Cardiac muscle cell (in vitro differentiated cells and primary cell): ENCODE results near the gene IRF4. TPM values are rescaled to one million over a fixed set of nuclear protein-coding genes. Genes with fewer than 3 reads are reported as not detected.

Experiments used
- DNase-seq, 2 donors: peaks; one replicate each; pipeline versions ENCODE4 v3.0.0 to v3.0.0-alpha.2; 2010 to 2017; ENCODE audit warnings: low read depth in 1 of 2, low spot score in 1 of 2
- H3K27ac ChIP-seq: fragments of 200-600 bp; sonication (generic); 2 replicates; pipeline ENCODE4 v1.5.1; 2016
- H3K27me3 ChIP-seq: fragments of 200-600 bp; sonication (generic); 2 replicates; pipeline ENCODE4 v1.6.0; 2016; ENCODE audit warnings: control low read depth
- H3K36me3 ChIP-seq: fragments of 200-600 bp; sonication (generic); 2 replicates; pipeline ENCODE4 v1.5.1; 2016; ENCODE audit warnings: control low read depth
- H3K4me1 ChIP-seq: fragments of 200-600 bp; sonication (generic); 2 replicates; pipeline ENCODE4 v1.8.1; 2017; ENCODE audit warnings: low read depth, mild to moderate bottlenecking, mixed run types
- H3K4me3 ChIP-seq: fragments of 200-600 bp; sonication (generic); 2 replicates; pipeline ENCODE4 v1.5.1; 2016; ENCODE audit warnings: mild to moderate bottlenecking
- H3K9me3 ChIP-seq: fragments of 200-600 bp; sonication (generic); 2 replicates; pipeline ENCODE4 v1.5.1; 2017; ENCODE audit warnings: low read depth, mild to moderate bottlenecking, control low read depth
- polyA plus RNA-seq: library from polyadenylated mRNA; unstranded; fragments of >200 nt; fragmentation: Nextera tagmentation; extraction: Ambion mirVana; gene quantifications from 2 replicates; pipeline ENCODE4 v1.2.1, GENCODE V29; 2016
- total RNA-seq: library from RNA; depleted of rRNA; stranded (reverse); fragments of >200 nt; gene quantifications from 2 replicates; pipeline ENCODE4 v1.2.3, GENCODE V29; 2016
- TF ChIP-seq, protein P1 (sequence below): IDR thresholded peaks from 2 replicates; pipeline ENCODE4 v1.5.1; 2012; ENCODE audit warnings: low read depth, mild to moderate bottlenecking, low read length

The IRF4 gene
- total and polyA plus RNA-seq, 2 experiments from 2014 or later: not detected

DNA sequence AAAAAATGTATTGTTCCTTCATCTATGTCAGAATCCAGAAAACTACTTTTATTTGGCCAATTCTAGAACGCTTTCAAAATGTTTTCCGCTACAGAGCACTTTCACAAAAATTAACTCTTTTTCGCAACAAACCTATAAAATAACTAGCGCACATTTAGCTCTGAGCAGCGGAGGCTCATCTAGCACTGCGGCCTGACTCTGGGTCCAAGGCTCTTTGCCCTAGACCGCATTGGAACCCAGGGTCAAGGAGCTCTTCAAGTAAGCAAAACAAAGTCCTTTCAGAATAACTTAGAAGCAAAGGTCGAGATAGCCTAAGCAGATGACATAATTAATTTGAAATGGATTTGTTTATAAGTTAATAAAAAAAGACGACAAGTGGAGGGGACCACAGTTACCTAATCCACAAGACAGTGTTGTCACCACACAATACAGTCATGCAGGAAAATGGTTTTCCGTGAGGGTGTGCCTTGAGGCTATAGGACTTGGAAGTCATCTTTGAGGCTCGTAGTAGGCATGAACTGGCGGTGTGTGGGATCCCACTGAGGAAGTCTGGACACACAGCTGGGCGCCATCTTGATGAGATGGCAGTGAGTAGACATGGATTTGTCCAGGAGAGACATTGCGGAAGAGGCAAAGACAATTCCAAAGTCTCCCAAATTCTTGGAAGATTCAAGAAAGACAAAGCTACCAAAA lies 29.2 kb upstream of the IRF4 start:
- TF ChIP-seq, protein P1, sequence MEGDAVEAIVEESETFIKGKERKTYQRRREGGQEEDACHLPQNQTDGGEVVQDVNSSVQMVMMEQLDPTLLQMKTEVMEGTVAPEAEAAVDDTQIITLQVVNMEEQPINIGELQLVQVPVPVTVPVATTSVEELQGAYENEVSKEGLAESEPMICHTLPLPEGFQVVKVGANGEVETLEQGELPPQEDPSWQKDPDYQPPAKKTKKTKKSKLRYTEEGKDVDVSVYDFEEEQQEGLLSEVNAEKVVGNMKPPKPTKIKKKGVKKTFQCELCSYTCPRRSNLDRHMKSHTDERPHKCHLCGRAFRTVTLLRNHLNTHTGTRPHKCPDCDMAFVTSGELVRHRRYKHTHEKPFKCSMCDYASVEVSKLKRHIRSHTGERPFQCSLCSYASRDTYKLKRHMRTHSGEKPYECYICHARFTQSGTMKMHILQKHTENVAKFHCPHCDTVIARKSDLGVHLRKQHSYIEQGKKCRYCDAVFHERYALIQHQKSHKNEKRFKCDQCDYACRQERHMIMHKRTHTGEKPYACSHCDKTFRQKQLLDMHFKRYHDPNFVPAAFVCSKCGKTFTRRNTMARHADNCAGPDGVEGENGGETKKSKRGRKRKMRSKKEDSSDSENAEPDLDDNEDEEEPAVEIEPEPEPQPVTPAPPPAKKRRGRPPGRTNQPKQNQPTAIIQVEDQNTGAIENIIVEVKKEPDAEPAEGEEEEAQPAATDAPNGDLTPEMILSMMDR: no peak
- no peaks in the 10 kb centered on the region for H3K27me3 ChIP-seq
- peaks cover 3% of the 10 kb centered on the region for H3K9me3 ChIP-seq
- H3K4me1 ChIP-seq: no peaks in the 10 kb centered on the region
- H3K27ac ChIP-seq: no peak overlapping the region
- DNase-seq: no peak
- H3K4me3 ChIP-seq: no peak overlapping the region
- H3K36me3 ChIP-seq: no peaks in the 10 kb centered on the region

DNA sequence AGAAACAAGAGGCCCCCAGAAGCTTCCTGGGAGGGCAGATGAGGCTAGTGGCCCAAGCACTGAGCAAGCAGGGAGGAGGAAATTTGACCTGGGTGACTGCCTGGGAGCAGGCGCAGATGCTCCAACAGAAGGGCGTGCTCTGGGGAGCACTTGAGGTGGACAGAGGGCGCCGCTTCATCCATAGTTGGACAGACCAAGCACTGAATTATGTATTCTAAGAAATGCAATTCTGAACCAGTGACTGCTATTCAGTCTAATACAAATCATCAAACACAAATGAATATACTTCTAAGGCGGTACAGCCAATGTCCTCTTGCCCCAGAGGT lies 28.7 kb upstream of the IRF4 start:
- H3K27ac ChIP-seq: no peak overlapping the region
- DNase-seq: no peak
- H3K36me3 ChIP-seq: no peaks in the 10 kb centered on the region
- TF ChIP-seq, protein P1: no peak
- no peaks in the 10 kb centered on the region for H3K4me1 ChIP-seq
- peaks cover 3% of the 10 kb centered on the region for H3K9me3 ChIP-seq
- H3K4me3 ChIP-seq: no peak overlapping the region
- no peaks in the 10 kb centered on the region for H3K27me3 ChIP-seq

DNA sequence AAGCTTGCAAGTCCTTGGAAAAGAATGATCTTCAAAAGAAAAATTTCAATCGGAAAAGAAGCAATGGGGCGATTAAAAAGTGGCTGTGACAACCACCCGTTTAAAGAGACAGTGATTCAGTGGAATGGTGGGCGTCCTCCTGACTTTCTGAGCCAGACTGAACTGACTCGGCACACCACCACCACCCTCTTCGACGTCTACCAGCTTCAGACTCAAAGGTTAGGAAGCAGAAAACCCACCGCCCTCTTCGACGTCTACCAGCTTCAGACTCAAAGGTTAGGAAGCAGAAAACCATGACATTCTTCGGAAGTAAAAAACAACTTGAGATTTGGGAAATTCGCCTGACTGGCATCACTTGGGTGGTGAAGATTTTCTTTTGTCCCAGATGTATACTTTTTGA lies 28.3 kb upstream of the IRF4 start:
- no peak for DNase-seq
- Histone ChIP-seq H3K27ac (no peak overlapping the region), H3K4me1 (no peaks in the 10 kb centered on the region), H3K9me3 (peaks cover 3% of the 10 kb centered on the region), H3K36me3 (no peaks in the 10 kb centered on the region), H3K27me3 (no peaks in the 10 kb centered on the region), H3K4me3 (no peak overlapping the region)
- TF ChIP-seq, protein P1: no peak

DNA sequence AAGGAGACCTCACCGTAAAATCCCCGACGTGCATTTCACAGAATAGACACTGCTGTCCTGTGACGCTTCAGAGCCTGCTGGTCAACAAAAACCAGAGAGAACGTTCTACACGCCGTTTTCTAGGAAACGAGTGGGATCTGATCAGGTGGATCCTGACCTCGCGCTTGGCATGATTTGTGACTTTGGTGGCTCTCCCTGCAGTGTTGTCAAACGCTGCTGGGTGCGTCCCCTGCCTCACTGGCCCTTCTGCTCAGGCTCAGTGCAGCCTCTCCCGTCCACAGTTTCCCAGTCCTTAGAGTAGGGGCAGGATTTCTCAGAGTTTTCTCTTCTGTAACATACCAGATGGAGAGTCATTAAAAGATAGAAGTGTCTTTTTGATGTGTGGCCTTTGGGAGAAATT lies 27.6 kb upstream of the IRF4 start:
- H3K27ac ChIP-seq: no peak overlapping the region
- H3K9me3 ChIP-seq: peaks cover 3% of the 10 kb centered on the region
- TF ChIP-seq, protein P1: no peak
- H3K27me3 ChIP-seq: no peaks in the 10 kb centered on the region
- no peaks in the 10 kb centered on the region for H3K4me1 ChIP-seq
- no peak overlapping the region for H3K4me3 ChIP-seq
- H3K36me3 ChIP-seq: no peaks in the 10 kb centered on the region
- DNase-seq: no peak

DNA sequence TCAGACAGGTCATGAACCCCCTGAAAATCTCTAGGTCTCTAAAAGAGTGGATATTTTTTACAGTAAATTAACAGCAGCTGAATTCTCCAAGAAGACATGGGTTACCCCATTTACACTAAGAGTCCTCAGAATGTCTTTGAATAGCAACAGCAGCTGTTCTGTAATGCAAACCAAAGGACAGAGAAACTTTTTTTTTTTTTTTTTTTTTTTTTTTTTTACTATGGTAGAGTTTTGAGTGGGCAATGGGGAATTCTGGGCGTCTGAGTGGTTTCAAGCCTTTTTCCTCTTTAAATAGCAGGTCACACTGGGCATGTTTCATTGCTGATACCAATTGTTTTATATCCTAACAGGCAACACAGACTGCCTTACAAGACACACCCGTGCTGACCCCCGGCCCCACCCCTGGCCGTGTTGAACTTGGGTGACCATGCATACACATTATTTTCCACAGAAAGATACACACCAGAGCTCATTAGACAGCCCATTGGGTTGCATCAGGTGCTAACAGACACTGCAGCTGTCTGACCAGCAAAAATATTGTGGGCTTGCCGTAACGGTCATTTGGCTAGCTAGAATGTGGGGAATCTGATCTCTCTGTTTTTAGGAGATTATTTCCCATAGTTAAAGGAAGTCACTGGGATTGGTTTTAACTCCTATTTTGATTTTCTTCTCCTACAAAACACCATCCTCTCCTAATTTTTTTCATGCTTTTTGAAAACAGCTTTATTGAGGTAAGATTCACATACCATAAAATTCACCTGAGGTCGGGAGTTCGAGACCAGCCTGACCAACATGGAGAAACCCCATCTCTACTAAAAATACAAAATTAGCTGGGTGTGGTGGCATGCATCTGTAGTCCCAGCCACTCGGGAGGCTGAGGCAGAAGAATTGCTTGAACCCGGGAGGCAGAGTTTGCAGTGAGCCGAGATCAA lies 26.7 kb upstream of the IRF4 start:
- Histone ChIP-seq H3K27ac (no peak overlapping the region), H3K4me1 (no peaks in the 10 kb centered on the region), H3K36me3 (no peaks in the 10 kb centered on the region), H3K4me3 (no peak overlapping the region), H3K27me3 (peaks cover 3% of the 10 kb centered on the region), H3K9me3 (peaks cover 3% of the 10 kb centered on the region)
- DNase-seq: no peak
- TF ChIP-seq, protein P1: no peak
